ENCODE data around the gene MAP2K7.

Gene MAP2K7

DNA sequence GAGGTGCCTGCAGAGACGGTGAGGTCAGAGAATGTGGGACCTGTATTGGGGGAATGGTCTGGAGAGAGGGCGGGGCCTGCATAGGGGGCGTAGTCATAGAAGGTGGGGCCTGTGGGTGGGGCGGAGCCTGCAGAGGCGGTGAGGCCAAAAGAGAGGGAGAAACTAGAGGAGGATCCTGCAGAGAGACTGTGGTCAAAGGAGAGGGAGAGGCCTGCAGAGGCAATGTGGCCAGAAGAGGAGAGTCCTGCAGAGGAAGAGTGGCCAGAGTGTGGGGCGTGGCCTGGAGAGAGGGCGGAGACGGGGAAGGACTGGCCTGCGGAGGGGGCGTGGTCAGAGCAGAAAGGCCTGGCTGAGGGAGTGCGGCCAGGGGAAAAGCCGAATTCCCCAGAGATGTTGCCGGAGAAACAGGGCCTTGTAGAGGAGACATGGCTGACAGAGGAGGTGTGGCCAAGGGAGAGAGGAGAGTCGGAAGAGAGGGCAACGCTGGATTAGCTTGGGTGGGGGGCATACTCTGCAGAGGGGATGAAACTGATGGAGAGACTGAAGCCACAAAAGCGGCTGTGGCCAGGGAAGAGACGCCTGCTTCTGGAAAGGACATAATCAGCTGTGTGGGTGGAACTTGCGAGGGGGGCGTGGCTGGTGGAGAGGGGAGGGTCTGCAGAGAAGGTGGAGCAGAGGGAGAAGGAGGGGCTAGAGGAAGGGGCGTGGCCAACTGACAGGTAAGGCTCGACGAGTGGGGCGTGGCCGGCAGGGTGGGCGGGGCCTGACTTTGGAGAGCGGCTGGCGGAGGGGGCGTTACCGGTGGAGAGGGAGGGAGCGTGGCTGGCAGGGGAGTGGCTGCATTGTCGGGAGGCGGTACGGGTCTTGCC is 32.0 kb upstream of the MAP2K7 start:
- Mint-ChIP-seq H3K4me1 (ENCODE audit: low read depth) (peaks cover 15% of the 10 kb centered on the region), H3K4me3 (peak overlapping the region; percentile 60), H3K27ac (peak overlapping the region; percentile 62), H3K36me3 (ENCODE audit: low read depth) (no peaks in the 10 kb centered on the region), H3K27me3 (ENCODE audit: low read depth) (peaks cover 59% of the 10 kb centered on the region), H3K9me3 (no peaks in the 10 kb centered on the region)
- peak; percentile 56 for DNase-seq (ENCODE audit: low spot score)

DNA sequence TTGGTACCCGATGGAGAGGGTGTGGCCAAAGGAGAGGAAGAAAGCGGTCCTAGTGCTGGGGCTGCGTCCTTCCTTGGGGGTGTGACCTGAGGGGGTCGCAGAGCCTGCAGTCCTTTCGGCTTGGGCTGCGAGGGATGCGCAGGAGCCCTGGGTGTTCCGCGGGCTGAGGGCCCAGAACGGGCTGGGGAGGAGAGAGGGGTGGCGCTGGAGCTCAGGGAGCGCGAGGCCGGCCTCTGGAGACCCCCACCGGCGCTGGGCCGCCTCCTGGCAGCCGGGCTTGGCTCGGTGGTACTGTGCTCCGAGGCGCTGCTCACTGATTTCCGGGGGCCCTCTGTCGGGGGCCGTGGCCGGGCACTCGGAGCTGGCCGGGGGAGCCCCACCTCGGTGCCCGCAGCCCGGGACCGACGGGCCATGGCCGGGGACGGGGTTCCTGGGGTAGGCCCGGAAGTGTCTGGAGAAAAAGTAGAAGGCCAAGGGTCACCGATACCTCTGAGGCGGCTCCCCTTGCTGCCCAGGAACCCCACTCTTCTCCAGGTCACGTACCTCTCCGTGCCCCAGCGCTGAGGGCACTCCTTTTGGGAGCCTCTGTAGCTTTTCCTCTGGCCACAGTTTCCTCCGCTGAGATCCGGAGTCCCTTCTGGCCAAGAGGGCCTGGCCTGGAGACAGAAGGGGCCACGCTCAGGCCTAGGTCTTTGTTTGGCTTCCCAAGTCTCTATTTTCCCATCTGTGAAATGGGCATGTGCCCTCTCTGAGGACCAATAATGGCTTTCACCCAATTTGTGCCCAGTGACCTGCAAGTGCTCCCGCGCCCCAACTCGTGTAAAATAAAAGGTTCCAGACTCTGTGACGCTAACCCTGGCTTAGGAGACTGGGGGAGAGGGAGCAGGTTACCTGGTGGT is 31.1 kb upstream of the MAP2K7 start:
- Mint-ChIP-seq H3K4me1 (ENCODE audit: low read depth) (peaks cover 15% of the 10 kb centered on the region), H3K27ac (no peak overlapping the region), H3K4me3 (no peak overlapping the region)

GRCh38 chr19:7873304-7874075 is 30.2 kb upstream of the MAP2K7 start:
- peak overlapping the region; percentile 61 for H3K4me3 Mint-ChIP-seq
- H3K27me3 Mint-ChIP-seq (ENCODE audit: low read depth): peaks cover 46% of the 10 kb centered on the region
- no peaks in the 10 kb centered on the region for H3K36me3 Mint-ChIP-seq (ENCODE audit: low read depth)
- H3K4me1 Mint-ChIP-seq (ENCODE audit: low read depth): peaks cover 15% of the 10 kb centered on the region
- H3K9me3 Mint-ChIP-seq: no peaks in the 10 kb centered on the region
- no peak for DNase-seq (ENCODE audit: low spot score)
- H3K27ac Mint-ChIP-seq: no peak overlapping the region

More for the DNA sequence above, 31.1 kb upstream of the MAP2K7 start:
- no peak for DNase-seq (ENCODE audit: low spot score)
- Mint-ChIP-seq H3K36me3 (ENCODE audit: low read depth) (no peaks in the 10 kb centered on the region), H3K9me3 (no peaks in the 10 kb centered on the region), H3K27me3 (ENCODE audit: low read depth) (peaks cover 55% of the 10 kb centered on the region)

DNA sequence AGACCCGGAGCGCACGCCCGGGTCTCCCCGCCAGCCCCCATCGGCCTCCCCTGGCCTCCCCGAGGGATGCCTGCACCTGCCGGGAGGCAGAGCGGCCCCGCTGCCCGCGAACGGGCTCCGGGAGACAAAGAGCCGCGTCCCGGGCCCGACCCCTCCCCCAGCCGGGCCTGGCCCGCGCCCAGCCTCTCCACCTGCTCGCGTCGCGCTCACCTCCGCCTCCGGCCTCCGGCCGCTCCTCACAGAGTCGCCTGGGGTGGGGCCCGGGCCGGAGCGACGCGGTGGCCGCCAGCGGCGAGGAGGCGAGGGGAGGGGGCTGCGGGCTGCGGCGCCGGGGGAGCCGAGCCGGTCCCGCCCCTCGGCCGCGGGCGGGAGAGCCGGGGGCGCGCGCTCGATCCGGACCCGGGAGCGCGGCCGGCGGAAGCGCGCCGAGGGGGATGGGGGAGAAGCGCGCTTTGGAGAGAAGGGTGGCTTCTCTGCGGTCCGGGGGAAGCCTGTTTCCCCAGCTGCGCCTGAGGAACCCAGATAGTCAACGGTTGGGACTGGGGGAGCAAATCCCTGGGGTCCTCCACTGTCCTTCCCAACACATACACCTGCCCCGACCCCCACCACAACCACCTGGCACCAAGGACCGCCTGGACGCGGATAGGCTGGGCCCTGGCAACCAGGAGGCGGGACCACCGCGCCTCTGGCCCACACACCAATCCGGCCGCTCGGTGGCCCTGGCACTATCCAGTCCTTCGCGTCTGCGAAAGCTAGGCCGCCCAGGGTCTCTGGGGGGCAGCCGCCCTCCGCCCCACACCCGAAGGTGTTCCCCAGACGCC is 29.4 kb upstream of the MAP2K7 start, which contains the start of gene PRR36:
TSS of gene PRR36 (minus strand) at position 315 of the 821 bp plus-strand sequence. CDS start 701 bp downstream, outside the sequence.
- no peak within 1 kb of the TSS for H3K27ac Mint-ChIP-seq
- H3K36me3 Mint-ChIP-seq (ENCODE audit: low read depth): no peaks in the 10 kb centered on the region
- peak within 1 kb of the TSS; percentile 61 for H3K4me3 Mint-ChIP-seq
- no peak for DNase-seq (ENCODE audit: low spot score)
- H3K27me3 Mint-ChIP-seq (ENCODE audit: low read depth): peaks cover 43% of the 10 kb centered on the region
- peaks cover 11% of the 10 kb centered on the region for H3K4me1 Mint-ChIP-seq (ENCODE audit: low read depth)
- no peaks in the 10 kb centered on the region for H3K9me3 Mint-ChIP-seq

GRCh38 chr19:7874897-7875273 is 28.8 kb upstream of the MAP2K7 start:
- H3K4me1 Mint-ChIP-seq (ENCODE audit: low read depth): peaks cover 11% of the 10 kb centered on the region
- no peak for DNase-seq (ENCODE audit: low spot score)
- no peak overlapping the region for H3K4me3 Mint-ChIP-seq
- H3K27ac Mint-ChIP-seq: no peak overlapping the region
- H3K36me3 Mint-ChIP-seq (ENCODE audit: low read depth): no peaks in the 10 kb centered on the region
- H3K27me3 Mint-ChIP-seq (ENCODE audit: low read depth): peaks cover 43% of the 10 kb centered on the region
- no peaks in the 10 kb centered on the region for H3K9me3 Mint-ChIP-seq

DNA sequence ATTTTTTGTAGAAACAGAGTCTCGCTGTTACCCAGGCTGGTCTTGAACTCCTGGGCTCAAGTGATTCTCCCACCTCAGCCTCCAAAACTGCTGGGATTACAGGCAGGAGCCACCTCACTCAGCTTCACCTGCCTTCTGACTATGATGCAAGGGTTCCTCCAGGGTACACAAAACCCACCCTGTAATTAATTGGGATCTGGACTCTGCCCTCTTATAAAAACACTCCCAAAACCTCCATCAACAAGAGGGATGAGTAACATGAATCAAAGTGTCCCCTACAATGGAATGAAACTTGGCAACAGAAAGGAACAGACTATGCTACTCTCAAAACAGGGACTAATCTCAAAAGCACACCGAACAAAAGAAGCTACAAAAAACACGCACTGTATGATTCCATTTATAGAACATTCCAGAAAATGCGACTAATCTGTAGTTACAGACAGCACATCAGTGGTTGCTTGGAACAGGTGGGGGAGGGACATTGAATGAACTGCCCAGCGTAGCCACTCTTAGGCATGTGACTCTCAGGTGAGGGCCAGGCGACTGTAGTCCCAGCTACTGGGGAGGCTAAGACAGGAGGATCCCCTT is 26.3 kb upstream of the MAP2K7 start:
- no peak overlapping the region for H3K4me3 Mint-ChIP-seq
- no peak for DNase-seq (ENCODE audit: low spot score)
- H3K27ac Mint-ChIP-seq: no peak overlapping the region

DNA sequence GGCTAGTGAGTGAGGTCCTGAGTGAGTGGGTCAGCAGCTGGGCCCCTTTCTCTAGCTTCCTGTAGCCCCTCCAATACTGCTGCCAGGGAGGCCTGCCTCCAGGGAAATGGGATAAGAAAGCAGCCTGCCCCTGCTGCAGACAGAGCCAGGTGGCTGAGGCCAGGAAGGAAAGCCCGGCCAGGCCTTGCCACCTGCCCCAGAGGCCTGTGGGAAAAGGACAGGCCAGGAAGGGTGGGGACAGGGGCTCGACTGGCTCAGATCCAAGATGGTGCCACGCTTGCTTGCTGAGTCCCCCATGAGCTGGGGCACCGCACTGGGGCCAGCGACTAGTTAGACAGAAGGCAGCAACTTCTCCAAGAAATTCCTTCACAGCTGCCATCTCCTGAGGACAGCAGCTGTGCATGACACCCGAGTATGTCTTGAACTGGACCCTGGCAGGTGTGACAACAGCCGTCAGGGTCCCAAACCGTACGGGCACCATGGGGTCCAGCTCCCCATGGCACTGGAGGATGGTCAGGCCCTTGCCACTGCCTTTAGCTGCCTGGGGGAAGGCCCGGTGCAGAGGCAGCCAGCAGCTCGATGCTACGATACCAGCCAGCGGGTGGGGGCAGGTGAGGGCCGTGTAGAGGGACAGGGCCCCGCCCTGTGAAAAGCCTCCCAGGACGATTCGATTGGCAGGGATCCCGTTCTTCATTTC is 24.4 kb upstream of the MAP2K7 start:
- Mint-ChIP-seq H3K36me3 (ENCODE audit: low read depth) (no peaks in the 10 kb centered on the region), H3K4me3 (no peak overlapping the region), H3K27me3 (ENCODE audit: low read depth) (peaks cover 23% of the 10 kb centered on the region), H3K4me1 (ENCODE audit: low read depth) (no peaks in the 10 kb centered on the region), H3K27ac (no peak overlapping the region), H3K9me3 (no peaks in the 10 kb centered on the region)
- no peak for DNase-seq (ENCODE audit: low spot score)

More for the DNA sequence above, 26.3 kb upstream of the MAP2K7 start:
- Mint-ChIP-seq H3K36me3 (ENCODE audit: low read depth) (no peaks in the 10 kb centered on the region), H3K9me3 (no peaks in the 10 kb centered on the region), H3K27me3 (ENCODE audit: low read depth) (peaks cover 31% of the 10 kb centered on the region), H3K4me1 (ENCODE audit: low read depth) (no peaks in the 10 kb centered on the region)

DNA sequence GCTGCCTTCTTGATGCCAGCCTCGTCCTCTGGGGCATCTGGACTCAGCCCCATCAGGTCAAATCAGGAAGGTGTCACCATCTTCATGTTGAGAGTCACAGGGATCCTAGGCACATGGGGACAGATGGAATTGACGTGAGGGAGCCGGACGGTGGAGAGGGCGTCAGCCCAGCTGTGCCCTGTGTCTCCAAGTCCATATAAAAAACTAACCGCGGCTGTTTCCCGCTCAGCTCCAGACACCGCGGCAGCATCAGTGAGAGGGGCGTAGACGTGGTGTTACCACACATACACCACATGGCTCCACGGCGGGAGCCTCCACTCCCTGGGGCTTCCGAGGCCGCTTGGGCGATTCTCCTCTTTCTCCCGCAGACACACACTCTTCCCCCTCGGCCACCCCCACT is 23.8 kb upstream of the MAP2K7 start:
- no peaks in the 10 kb centered on the region for H3K4me1 Mint-ChIP-seq (ENCODE audit: low read depth)
- H3K4me3 Mint-ChIP-seq: no peak overlapping the region
- peaks cover 18% of the 10 kb centered on the region for H3K27me3 Mint-ChIP-seq (ENCODE audit: low read depth)
- H3K27ac Mint-ChIP-seq: no peak overlapping the region
- no peaks in the 10 kb centered on the region for H3K36me3 Mint-ChIP-seq (ENCODE audit: low read depth)
- H3K9me3 Mint-ChIP-seq: no peaks in the 10 kb centered on the region
- DNase-seq (ENCODE audit: low spot score): no peak

GRCh38 chr19:7881910-7882309 is 21.8 kb upstream of the MAP2K7 start:
- H3K27ac Mint-ChIP-seq: no peak overlapping the region
- peaks cover 3% of the 10 kb centered on the region for H3K27me3 Mint-ChIP-seq (ENCODE audit: low read depth)
- H3K9me3 Mint-ChIP-seq: no peaks in the 10 kb centered on the region
- no peak overlapping the region for H3K4me3 Mint-ChIP-seq
- H3K4me1 Mint-ChIP-seq (ENCODE audit: low read depth): no peaks in the 10 kb centered on the region
- no peaks in the 10 kb centered on the region for H3K36me3 Mint-ChIP-seq (ENCODE audit: low read depth)
- no peak for DNase-seq (ENCODE audit: low spot score)

GRCh38 chr19:7883105-7883504 is 20.6 kb upstream of the MAP2K7 start:
- DNase-seq (ENCODE audit: low spot score): no peak
- Mint-ChIP-seq H3K27me3 (ENCODE audit: low read depth) (peaks cover 5% of the 10 kb centered on the region), H3K4me1 (ENCODE audit: low read depth) (no peaks in the 10 kb centered on the region), H3K36me3 (ENCODE audit: low read depth) (no peaks in the 10 kb centered on the region), H3K4me3 (no peak overlapping the region), H3K9me3 (no peaks in the 10 kb centered on the region), H3K27ac (no peak overlapping the region)

- no peak for DNase-seq (ENCODE audit: low spot score)
- Mint-ChIP-seq H3K27ac (no peak overlapping the region), H3K4me1 (ENCODE audit: low read depth) (no peaks in the 10 kb centered on the region), H3K4me3 (no peak overlapping the region), H3K36me3 (ENCODE audit: low read depth) (no peaks in the 10 kb centered on the region), H3K9me3 (no peaks in the 10 kb centered on the region), H3K27me3 (ENCODE audit: low read depth) (peaks cover 9% of the 10 kb centered on the region)
Measured at GRCh38 chr19:7883796-7884570, 19.7 kb upstream of the MAP2K7 start.

- Mint-ChIP-seq H3K27ac (no peak overlapping the region), H3K27me3 (ENCODE audit: low read depth) (peaks cover 9% of the 10 kb centered on the region), H3K9me3 (no peaks in the 10 kb centered on the region), H3K4me1 (ENCODE audit: low read depth) (no peaks in the 10 kb centered on the region), H3K36me3 (ENCODE audit: low read depth) (no peaks in the 10 kb centered on the region), H3K4me3 (no peak overlapping the region)
- no peak for DNase-seq (ENCODE audit: low spot score)
Measured at GRCh38 chr19:7885818-7886217, 17.9 kb upstream of the MAP2K7 start.

All from T-helper 2 cell treated with Interferon-gamma antibody and Interleukin-4, amounts not matched to agents 5 μg/mL and 100 μg/mL, for 36 hours (primary cell).